Fibroblast of the aortic adventitia (primary cell): Measurements from ENCODE around the gene ARHGEF10L. TPM values are rescaled to one million over a fixed set of nuclear protein-coding genes. Genes with fewer than 3 reads are reported as not detected.

Experiments used
- DNase-seq: peaks from one replicate; pipeline ENCODE4 v3.0.0-alpha.2; 2010; ENCODE audit warnings: low read depth
- H3K4me3 ChIP-seq: 2 replicates; pipeline ENCODE4 v1.5.1; 2011; ENCODE audit warnings: low read depth, mild to moderate bottlenecking, control low read depth, low read length, moderate library complexity
- CTCF ChIP-seq: IDR thresholded peaks from 2 replicates; pipeline ENCODE4 v1.5.1; 2011; ENCODE audit warnings: mild to moderate bottlenecking, low read length, control low read depth, inconsistent platforms; ENCODE audit not compliant: insufficient read depth
- total RNA-seq: library from RNA; depleted of rRNA; stranded (reverse); fragments of >200 nt; gene quantifications from 2 replicates; pipeline ENCODE4 v1.2.3, GENCODE V29; 2012; ENCODE audit warnings: low replicate concordance

ARHGEF10L gene
- total RNA-seq, 1 donor = 23.9 TPM

DNA sequence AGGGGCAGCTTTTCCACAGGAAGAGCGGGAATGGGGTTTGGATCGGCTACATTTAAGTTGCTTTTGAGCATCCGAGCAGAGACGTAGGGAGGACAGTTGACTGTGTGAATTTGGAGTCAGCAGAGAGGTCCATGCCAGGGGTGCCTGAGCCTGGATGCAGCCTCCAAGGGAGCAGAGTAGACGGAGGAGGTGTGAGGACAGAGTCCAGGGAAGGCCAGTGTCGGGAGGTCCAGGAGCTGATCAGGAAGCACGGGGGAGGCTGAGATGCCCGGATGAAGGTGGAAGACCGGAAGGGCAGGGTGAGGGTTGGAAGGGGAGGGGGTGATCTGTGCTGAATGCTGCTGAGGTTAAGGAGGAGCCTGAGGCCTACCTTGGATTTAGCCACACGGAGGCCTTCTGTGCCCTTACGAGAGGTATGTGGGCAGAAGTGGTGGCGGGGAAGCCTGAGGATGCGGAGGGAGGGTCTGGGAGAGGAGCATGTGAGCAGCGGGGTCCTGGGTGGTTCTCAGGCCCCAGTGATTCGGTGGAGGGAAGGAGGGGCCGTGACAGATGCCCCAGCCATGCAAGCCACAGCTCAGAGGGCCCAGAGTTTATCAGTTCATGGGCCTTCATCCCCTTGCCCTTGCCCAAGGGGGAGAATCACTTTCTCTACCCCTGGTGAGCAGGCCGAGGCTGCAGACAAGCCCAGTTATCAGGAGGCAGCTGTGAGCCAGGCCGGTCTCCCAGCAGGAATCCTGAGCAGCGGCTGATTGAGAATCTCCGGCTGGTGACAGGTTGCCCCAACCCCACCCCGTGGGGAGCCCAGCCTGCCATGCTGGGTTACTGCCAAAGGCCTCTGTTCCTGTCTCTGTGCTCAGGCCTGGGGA lies 161.7 kb downstream of the ARHGEF10L start:
- DNase-seq = no peak
- no peak overlapping the region for H3K4me3 ChIP-seq
- no peak for TF ChIP-seq CTCF

DNA sequence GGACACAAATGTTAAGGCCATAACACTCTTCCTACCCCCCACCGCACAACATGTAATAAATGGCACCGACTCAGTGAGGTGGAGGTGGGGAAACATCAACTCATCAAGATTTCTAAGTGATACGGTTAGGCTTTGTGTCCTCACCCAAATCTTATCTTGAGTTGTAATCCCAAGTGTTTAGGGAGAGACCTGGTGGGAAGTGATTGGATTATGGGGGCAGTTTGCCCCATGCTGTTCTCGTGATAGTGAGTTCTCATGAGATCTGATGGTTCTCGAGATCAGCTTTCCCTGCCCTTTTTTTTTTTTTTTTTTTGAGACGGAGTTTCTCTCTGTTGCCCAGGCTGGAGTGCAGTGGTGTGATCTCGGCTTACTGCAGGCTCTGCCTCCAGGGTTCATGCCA lies 164.7 kb downstream of the ARHGEF10L start:
- DNase-seq = no peak
- no peak overlapping the region for H3K4me3 ChIP-seq
- TF ChIP-seq CTCF = no peak

DNA sequence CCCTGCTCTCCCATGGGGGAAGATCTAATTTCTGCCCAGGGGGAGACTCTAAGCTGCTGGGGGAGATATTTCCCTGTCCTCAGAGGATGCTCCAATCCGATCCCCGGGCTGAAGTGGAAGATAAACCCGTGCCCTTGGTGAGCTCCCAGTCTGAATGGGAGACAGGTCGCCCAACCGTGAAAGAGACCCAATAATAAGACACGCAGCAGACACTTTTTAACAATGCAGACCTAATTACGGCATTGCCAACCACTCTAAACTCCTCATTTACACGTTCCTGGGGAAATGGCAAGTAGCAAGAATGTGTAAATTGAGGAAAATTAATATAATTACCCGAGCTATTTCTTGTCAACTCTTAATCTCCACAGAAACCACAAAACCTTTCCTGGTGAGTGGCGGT lies 166.9 kb downstream of the ARHGEF10L start:
- H3K4me3 ChIP-seq = no peak overlapping the region
- no peak for TF ChIP-seq CTCF
- no peak for DNase-seq

GRCh38 chr1:17709981-17710380 lies 170.5 kb downstream of the ARHGEF10L start:
- no peak for DNase-seq
- no peak overlapping the region for H3K4me3 ChIP-seq
- TF ChIP-seq CTCF = no peak

DNA sequence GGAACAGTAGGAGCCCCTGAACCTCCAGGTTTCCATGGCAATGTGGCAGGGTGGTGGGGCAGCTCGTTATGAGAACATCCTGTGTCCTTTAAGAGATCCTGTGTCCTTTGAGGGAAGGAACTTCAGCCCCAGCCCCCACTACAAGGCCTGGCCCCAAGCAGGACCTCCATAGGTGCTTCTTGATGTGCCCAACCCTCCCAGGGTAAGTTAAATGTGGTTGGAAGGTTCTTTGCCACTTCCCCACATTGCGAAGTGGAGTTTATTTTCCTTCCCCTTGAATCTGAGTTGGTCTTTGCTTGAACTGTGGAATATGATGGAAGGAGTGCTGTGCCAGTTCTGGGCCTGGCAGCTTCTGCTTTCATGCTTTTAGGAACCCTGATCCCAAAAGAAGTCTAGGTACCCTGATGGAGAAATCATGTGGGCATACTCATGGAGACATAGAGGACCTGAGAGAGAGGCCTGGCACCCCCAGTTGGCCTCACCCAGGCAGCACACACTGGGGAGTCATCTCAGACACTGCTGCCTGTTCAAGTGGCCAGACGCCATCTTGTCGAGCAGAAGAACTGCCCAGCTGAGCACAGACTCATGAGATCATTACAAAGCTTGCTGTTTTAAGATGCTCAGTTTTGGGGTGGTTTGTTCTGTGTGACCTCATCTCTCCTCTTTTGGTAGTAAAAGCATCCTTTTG lies 171.5 kb downstream of the ARHGEF10L start:
- TF ChIP-seq CTCF = no peak

DNA sequence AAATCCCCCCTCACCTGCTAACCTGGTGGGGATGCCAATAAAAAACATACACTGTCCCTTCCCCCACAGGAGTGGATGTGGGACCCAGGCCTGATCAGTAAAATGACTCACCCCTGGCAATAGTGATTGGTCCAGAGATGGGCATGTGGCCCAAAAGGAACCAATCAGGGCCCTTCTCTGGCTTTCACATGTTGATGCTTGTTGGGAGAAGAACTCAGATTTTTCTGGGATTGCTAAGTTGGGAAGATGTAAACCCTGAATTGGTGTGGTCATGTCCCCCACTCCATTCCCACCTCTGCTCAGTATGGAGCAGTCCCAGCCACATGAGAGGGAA lies 172.0 kb downstream of the ARHGEF10L start:
- no peak overlapping the region for H3K4me3 ChIP-seq
- DNase-seq = no peak
- no peak for TF ChIP-seq CTCF

More for the DNA sequence above, 171.5 kb downstream of the ARHGEF10L start:
- no peak overlapping the region for H3K4me3 ChIP-seq
- no peak for DNase-seq
